SK-N-MC (cell line): ENCODE data around the gene PSMD9.

Source experiments
- EZH2 ChIP-seq: fragments of 200-600 bp; sonication (generic); IDR thresholded peaks from one replicate; pipeline ENCODE4 v1.6.1; 2017; ENCODE audit warnings: antibody characterized with exemption
- FOXP2 ChIP-seq: optimal IDR thresholded peaks from 2 replicates; pipeline ENCODE3; 2011; ENCODE audit warnings: mild to moderate bottlenecking, moderate library complexity; ENCODE audit not compliant: insufficient read depth; ENCODE audit errors: extremely low read length, control extremely low read depth
- POLR2AphosphoS5 ChIP-seq: IDR thresholded peaks from 2 replicates; pipeline ENCODE4 v1.6.1; 2012; ENCODE audit warnings: mild to moderate bottlenecking, low read depth, low read length, borderline replicate concordance

GRCh38 chr12:121917950-121918678, 29.5 kb downstream of the PSMD9 start, which contains the start of gene CFAP251:
- peak; percentile 70; the same call in 1 of the 2 replicates for TF ChIP-seq POLR2AphosphoS5
- TF ChIP-seq EZH2, result no peak
- no peak for TF ChIP-seq FOXP2
